B cell (primary cell): ENCODE measurements around the gene JAK3. TPM values are rescaled to one million over a fixed set of nuclear protein-coding genes. Genes with fewer than 3 reads are reported as not detected.

ENCODE experiments used
- ATAC-seq: fragments of 200-7000 bp; cut with Tn5 transposase; one replicate; pipeline ENCODE4 v1.10.0; 2021; ENCODE audit warnings: low read depth, mild to moderate bottlenecking, moderate number of reproducible peaks, moderate library complexity
- CTCF ChIA-PET: fragments of 350-600 bp; sonication (Branson Sonifier 250); formaldehyde crosslinking; loops from one replicate; lab custom pipeline; 2021; ENCODE audit warnings: antibody characterized with exemption, inconsistent platforms; lab: Charles Lee
- POLR2A ChIA-PET: fragments of 350-600 bp; sonication (Branson Sonifier 250); formaldehyde crosslinking; loops from one replicate; lab custom pipeline; 2021; ENCODE audit warnings: antibody characterized with exemption; lab: Charles Lee
- DNase-seq: peaks from one replicate; pipeline ENCODE4 v3.0.0; 2013
- H2AFZ ChIP-seq: 2 replicates; pipeline ENCODE4 v1.6.1; 2012; ENCODE audit warnings: mild to moderate bottlenecking, low read depth, low read length; ENCODE audit not compliant: insufficient read depth, poor library complexity, severe bottlenecking
- H3K27ac ChIP-seq, 2 donors: 1 replicate in 1 of 2; 2 replicates in 1 of 2; pipeline ENCODE4 v1.5.1; 2012 to 2013; ENCODE audit warnings: low read length in 2 of 2, mild to moderate bottlenecking in 2 of 2, moderate library complexity in 1 of 2
- H3K27me3 ChIP-seq, 4 experiments: fragments of 200-600 bp in 1 of 4; sonication (generic) in 1 of 4; replicated peaks in 1 of 4; 1 replicate in 2 of 4; 2 replicates in 2 of 4; pipeline versions ENCODE4 v1.6.1 to v1.7.0; 2013 to 2016; ENCODE audit warnings: low read length in 3 of 4, mild to moderate bottlenecking in 2 of 4, mixed read lengths in 1 of 4, moderate library complexity in 1 of 4; ENCODE audit not compliant: insufficient read depth in 4 of 4, control insufficient read depth in 3 of 4; ENCODE audit errors: control extremely low read depth in 1 of 4
- H3K36me3 ChIP-seq, 2 experiments: replicated peaks in 1 of 2; 1 replicate in 1 of 2; 2 replicates in 1 of 2; pipeline versions ENCODE4 v1.6.1 to v1.7.1; 2013; ENCODE audit warnings: low read length in 1 of 2; ENCODE audit not compliant: insufficient read depth in 2 of 2, control insufficient read depth in 1 of 2; ENCODE audit errors: control extremely low read depth in 1 of 2, extremely low read depth in 1 of 2
- H3K4me1 ChIP-seq, 2 donors: fragments of 200-600 bp in 1 of 2; sonication (generic) in 1 of 2; 1 replicate in 1 of 2; 2 replicates in 1 of 2; pipeline versions ENCODE4 v1.5.1 to v1.6.1; 2013 to 2017; ENCODE audit warnings: low read length in 2 of 2; ENCODE audit not compliant: control insufficient read depth in 2 of 2, insufficient read depth in 2 of 2
- H3K4me2 ChIP-seq: replicated peaks from 2 replicates; pipeline ENCODE3; 2012; ENCODE audit warnings: mild to moderate bottlenecking, low read depth, low read length; ENCODE audit not compliant: poor library complexity, severe bottlenecking
- H3K4me3 ChIP-seq, 5 experiments: fragments of 200-600 bp in 1 of 5; sonication (generic) in 1 of 5; 1 replicate in 3 of 5; 2 replicates in 2 of 5; pipeline versions ENCODE4 v1.5.1 to v1.7.0; 2011 to 2016; ENCODE audit warnings: low read length in 4 of 5, mild to moderate bottlenecking in 4 of 5, low read depth in 2 of 5, control low read depth in 1 of 5, moderate library complexity in 1 of 5; ENCODE audit not compliant: insufficient read depth in 1 of 5; ENCODE audit errors: control extremely low read depth in 1 of 5, extremely low read depth in 1 of 5
- H3K79me2 ChIP-seq: fragments of 200-600 bp; sonication (generic); one replicate; pipeline ENCODE4 v1.6.0; 2016; ENCODE audit warnings: low read length; ENCODE audit not compliant: control insufficient read depth, insufficient read depth
- H3K9ac ChIP-seq: fragments of 200-600 bp; sonication (generic); 2 replicates; pipeline ENCODE4 v1.6.1; 2017; ENCODE audit warnings: mild to moderate bottlenecking, low read length, moderate library complexity
- H3K9me3 ChIP-seq, 3 donors: one replicate each; pipeline versions ENCODE4 v1.6.1 to v1.7.1; 2013; ENCODE audit warnings: low read length in 2 of 3; ENCODE audit not compliant: control insufficient read depth in 2 of 3, insufficient read depth in 1 of 3; ENCODE audit errors: control extremely low read depth in 1 of 3
- H4K20me1 ChIP-seq: 2 replicates; pipeline ENCODE4 v1.6.0; 2012; ENCODE audit warnings: mild to moderate bottlenecking, low read length; ENCODE audit not compliant: insufficient read depth, control insufficient read depth, poor library complexity, severe bottlenecking
- H3K27ac Mint-ChIP-seq: one replicate; pipeline ENCODE4 v1.8.0; 2021; ENCODE audit warnings: mixed read lengths
- H3K27me3 Mint-ChIP-seq: one replicate; pipeline ENCODE4 v1.8.0; 2021; ENCODE audit warnings: mixed read lengths
- H3K4me1 Mint-ChIP-seq: one replicate; pipeline ENCODE4 v1.8.0; 2021; ENCODE audit warnings: mixed read lengths
- H3K4me3 Mint-ChIP-seq: one replicate; pipeline ENCODE4 v1.8.0; 2021; ENCODE audit warnings: mixed read lengths
- H3K9me3 Mint-ChIP-seq: one replicate; pipeline ENCODE4 v1.8.0; 2022; ENCODE audit warnings: mixed read lengths; ENCODE audit not compliant: insufficient read depth
- CTCF ChIP-seq: fragments of 200-600 bp; IDR thresholded peaks from one replicate; pipeline ENCODE4 v1.8.0; 2022; ENCODE audit warnings: antibody characterized with exemption, mild to moderate bottlenecking
- EZH2 ChIP-seq: IDR thresholded peaks from 2 replicates; pipeline ENCODE4 v1.6.1; 2012; ENCODE audit warnings: borderline replicate concordance, low read depth, mild to moderate bottlenecking, moderate library complexity, low read length; ENCODE audit not compliant: insufficient read depth, poor library complexity, severe bottlenecking
- WGBS: methylation state at CpG from one replicate; pipeline ENCODE4 v1.1.5; 2013; ENCODE audit warnings: missing lambda C conversion rate; ENCODE audit not compliant: insufficient coverage; 5-methylcytosine and 5-hydroxymethylcytosine counted together
- intact Hi-C: fragments of 100-400 bp; cut with micrococcal nuclease; formaldehyde crosslinking; loops from one replicate; pipeline ENCODE4 v1.10.0; 2022
- polyA plus RNA-seq: library from polyadenylated mRNA; depleted of rRNA; stranded (reverse); fragments of >200 nt; gene quantifications from 2 replicates; pipeline ENCODE4 v1.2.3, GENCODE V29; 2012
- total RNA-seq, 2 donors: library from RNA; stranded (reverse); fragments of 120-200 nt in 1 of 2; gene quantifications; 1 replicate in 1 of 2; 2 replicates in 1 of 2; pipeline versions ENCODE4 v1.2.3 to v1.2.4, GENCODE V29; 2013 to 2022

The JAK3 gene
- total and polyA plus RNA-seq, 2 donors (not counting 1 experiment from before 2014, with no cell fraction given): 102 to 143 TPM

GRCh38 chr19:17841810-17842662, 5.7 kb downstream of the JAK3 start:
- Histone ChIP-seq H3K27me3 (no peaks in the 10 kb centered on the region), H3K79me2 (peaks cover 73% of the 10 kb centered on the region), H2AFZ (no peak overlapping the region), H3K4me2 (no peak overlapping the region), H4K20me1 (peaks cover 46% of the 10 kb centered on the region), H3K27ac (no peak overlapping the region), H3K9me3 (peaks cover 0 to 6% (median 0%) of the 10 kb centered on the region in 3 donors), H3K4me3 (no peak overlapping the region), H3K4me1 (peaks cover 22 to 39% of the 10 kb centered on the region in 2 donors), H3K36me3 (peaks cover 0 to 68% of the 10 kb centered on the region in 2 experiments), H3K9ac (no peak overlapping the region)
- Mint-ChIP-seq H3K27me3 (no peaks in the 10 kb centered on the region), H3K9me3 (no peaks in the 10 kb centered on the region), H3K4me1 (peaks cover 26% of the 10 kb centered on the region), H3K27ac (no peak overlapping the region), H3K4me3 (no peak overlapping the region)
- 95% methylated on average over 50 of the region's 56 CpGs for WGBS
- intact Hi-C loops: no loop called here
- ATAC-seq (peak; percentile 41), DNase-seq (peak; percentile 45)
- POLR2A ChIA-PET: interaction anchor here (0.6 kb wide), 1 partner anchor 164 kb away, joined by 5 read pairs; no protein-coding TSS in a partner anchor
- TF ChIP-seq EZH2: no peak
- TF ChIP-seq CTCF: no peak
- CTCF ChIA-PET: no interaction called here

- no peak for DNase-seq
Measured at GRCh38 chr19:17841371-17841809, 6.4 kb downstream of the JAK3 start.

More at GRCh38 chr19:17841371-17841809, 6.4 kb downstream of the JAK3 start:
- Histone ChIP-seq H3K79me2 (peaks cover 66% of the 10 kb centered on the region), H2AFZ (no peak overlapping the region), H3K4me2 (no peak overlapping the region), H3K27ac (no peak overlapping the region), H3K9ac (no peak overlapping the region), H3K27me3 (no peaks in the 10 kb centered on the region), H3K9me3 (peaks cover 0 to 6% (median 0%) of the 10 kb centered on the region in 3 donors), H3K4me1 (peaks cover 17 to 32% of the 10 kb centered on the region in 2 donors), H3K4me3 (no peak overlapping the region), H4K20me1 (peaks cover 46% of the 10 kb centered on the region), H3K36me3 (peaks cover 0 to 73% of the 10 kb centered on the region in 2 experiments)
- intact Hi-C loops: no loop called here
- CTCF ChIA-PET: no interaction called here
- ATAC-seq: no peak
- no peak overlapping the region for H3K4me3 Mint-ChIP-seq
- no peak for TF ChIP-seq EZH2
- 94% methylated on average over 23 of the region's 30 CpGs for WGBS
- H3K27me3 Mint-ChIP-seq: no peaks in the 10 kb centered on the region
- H3K27ac Mint-ChIP-seq: no peak overlapping the region
- H3K9me3 Mint-ChIP-seq: no peaks in the 10 kb centered on the region
- H3K4me1 Mint-ChIP-seq: peaks cover 24% of the 10 kb centered on the region
- POLR2A ChIA-PET: no interaction called here
